GM18907 (cell line): ENCODE results near the gene TGFB1I1.
A peak's percentile ranks its signal among the peaks of the same experiment; 100 is the strongest.
"Not testable (repeated sequence)": the region's sequence is repeated elsewhere in the genome, so short reads cannot be mapped to it uniquely, and the experiment has no call there.

ENCODE experiments used
- ATAC-seq: cut with Tn5 transposase; IDR thresholded peaks from one replicate; pipeline ENCODE4 v1.9.1; 2021; ENCODE audit warnings: mild to moderate bottlenecking, moderate library complexity; ENCODE audit not compliant: unreplicated experiment

The TGFB1I1 gene

DNA sequence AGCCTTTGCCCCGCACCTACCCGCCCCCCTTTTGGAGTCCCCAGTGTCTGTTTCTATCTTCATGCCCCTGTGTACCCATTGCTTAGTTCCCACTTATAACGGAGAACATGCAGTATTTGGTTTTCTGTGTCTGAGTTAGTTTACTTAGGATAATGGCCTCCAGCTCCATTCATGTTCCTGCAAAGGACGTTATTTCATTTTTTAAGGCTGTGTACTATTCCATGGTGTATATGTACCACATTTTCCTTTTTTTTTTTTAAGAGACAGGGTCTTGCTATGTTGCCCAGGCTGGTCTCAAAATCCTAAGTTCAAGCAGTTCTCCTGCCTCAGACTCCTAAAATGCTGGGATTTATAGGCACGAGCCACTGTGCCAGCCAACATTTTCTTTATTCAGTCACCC is 4.1 kb upstream of the TGFB1I1 start:
- no peak for ATAC-seq

GRCh38 chr16:31470615-31471014 is 1.3 kb upstream of the TGFB1I1 start:
- ATAC-seq = no peak

DNA sequence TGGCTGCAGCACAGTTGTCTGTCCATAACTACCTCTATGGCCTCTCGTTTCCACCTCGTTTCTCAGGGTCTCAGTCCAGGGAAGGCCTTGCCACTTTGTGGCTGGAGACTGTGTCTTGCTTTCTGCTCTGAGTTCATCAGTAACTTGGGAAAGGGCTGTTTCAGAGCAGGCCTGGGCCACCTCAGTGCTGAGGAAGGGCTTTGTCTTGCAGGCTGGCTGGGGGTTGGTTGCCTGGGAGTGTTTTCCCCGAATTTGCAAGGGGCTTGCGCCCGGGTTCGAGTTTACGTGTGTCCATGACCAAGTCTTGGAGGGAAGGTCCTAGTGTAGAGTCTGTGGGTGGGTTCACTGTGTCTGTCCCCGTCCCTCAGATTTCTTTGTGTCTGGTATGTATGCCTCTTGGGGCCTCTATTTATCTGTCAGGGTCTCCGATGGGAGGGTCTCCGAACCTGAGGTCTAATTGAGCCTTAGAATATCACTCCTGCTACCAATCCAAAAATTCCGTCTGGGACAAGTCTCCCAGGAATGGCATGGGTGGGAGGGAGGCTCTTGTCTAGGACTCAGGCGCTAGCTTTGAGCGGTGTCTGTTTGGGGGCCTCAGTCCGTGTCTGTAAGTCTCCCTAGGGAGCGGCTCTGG is 594 bp upstream of the TGFB1I1 start:
- no peak for ATAC-seq

- no peak for ATAC-seq
Measured at GRCh38 chr16:31472709-31473203, 804 bp downstream of the TGFB1I1 start.

- no peak for ATAC-seq
Measured at GRCh38 chr16:31473264-31473984, 1.5 kb downstream of the TGFB1I1 start.

DNA sequence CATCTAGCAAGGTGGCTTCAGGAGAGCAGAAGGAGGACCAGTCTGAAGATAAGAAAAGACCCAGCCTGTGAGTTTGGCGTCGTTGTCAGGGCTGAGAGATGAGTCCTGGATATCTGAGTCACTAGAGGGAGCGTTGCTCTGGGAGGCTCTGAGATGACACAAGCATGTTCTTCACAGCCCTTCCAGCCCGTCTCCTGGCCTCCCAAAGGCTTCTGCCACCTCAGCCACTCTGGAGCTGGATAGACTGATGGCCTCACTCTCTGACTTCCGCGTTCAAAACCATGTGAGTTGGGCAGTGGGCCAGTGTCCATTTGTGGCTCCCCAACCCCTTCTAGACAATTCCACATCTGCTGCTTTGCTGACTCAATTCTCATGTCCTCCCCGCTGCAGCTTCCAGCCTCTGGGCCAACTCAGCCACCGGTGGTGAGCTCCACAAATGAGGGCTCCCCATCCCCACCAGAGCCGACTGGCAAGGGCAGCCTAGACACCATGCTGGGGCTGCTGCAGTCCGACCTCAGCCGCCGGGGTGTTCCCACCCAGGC is 2.3 kb downstream of the TGFB1I1 start:
- no peak for ATAC-seq

- ATAC-seq = no peak
Measured at GRCh38 chr16:31474773-31475738, 3.1 kb downstream of the TGFB1I1 start.

DNA sequence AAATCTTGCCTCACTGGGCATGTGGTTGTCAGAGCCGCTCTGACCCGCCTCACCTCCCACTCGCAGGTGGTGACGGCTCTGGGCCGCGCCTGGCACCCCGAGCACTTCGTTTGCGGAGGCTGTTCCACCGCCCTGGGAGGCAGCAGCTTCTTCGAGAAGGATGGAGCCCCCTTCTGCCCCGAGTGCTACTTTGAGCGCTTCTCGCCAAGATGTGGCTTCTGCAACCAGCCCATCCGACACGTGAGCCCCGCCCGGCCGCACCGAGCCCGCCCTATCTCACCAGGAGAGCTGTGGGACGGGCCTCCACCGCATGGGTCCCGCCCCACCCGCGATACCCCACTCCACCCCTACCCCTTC is 4.0 kb downstream of the TGFB1I1 start:
- ATAC-seq = no peak

- ATAC-seq = peak; percentile 65
Measured at GRCh38 chr16:31476303-31477219, 4.6 kb downstream of the TGFB1I1 start.

DNA sequence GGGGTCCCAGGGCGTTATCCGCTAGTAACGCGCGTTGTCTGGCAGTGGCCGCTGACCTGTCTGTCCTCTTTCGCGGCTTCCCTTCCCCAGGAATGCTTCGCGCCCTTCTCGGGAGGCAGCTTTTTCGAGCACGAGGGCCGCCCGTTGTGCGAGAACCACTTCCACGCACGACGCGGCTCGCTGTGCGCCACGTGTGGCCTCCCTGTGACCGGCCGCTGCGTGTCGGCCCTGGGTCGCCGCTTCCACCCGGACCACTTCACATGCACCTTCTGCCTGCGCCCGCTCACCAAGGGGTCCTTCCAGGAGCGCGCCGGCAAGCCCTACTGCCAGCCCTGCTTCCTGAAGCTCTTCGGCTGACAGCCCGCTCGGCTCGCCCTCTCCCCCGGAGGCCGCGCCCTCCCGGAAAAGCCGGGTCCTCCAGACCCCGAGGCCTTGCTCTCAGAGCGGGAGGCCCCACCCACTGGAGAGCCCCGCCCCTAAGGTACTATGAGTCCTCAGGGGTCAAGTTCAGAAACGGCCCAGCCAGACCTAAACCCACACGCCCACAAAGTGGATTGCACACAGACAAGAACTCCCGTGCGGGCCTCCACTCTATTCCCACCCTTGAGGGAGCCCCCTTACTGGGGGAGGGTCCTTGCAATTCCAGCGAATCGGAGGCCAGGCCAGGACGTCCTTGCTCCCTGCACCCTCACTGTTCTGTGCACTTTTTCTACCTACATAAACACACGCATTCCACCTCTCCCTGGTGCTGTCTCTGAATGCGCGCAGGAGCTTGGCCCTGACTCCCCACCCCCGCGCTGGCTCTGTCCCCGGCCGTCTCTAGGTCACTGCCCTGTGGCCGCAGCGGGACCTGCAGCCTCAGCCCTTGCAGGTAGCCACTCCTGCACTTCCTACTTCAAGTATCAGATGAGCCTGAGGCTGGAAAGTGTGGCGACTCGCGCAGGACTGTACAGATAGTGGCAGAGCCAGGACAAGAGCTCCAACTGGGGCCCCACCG is 5.6 kb downstream of the TGFB1I1 start:
- ATAC-seq = peak; percentile 36

DNA sequence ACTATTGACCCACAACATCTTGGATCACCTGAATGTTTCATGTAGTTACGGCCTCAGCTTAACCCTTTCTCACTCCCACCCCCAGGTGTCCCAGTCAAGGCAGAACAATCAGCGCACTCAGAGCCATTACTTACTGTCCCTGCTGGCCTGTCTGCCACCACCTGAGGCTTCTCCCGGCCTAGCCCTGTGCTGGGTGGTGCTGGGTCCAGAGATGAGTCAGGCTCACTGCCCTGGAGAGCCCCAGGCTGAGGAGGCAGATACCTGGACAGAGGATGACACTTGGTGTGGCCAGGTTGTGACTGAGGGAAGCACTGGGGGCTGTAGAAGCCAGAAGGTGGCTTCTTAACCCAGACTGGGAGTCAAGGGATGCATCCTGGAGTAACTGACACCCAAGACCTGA is 7.0 kb downstream of the TGFB1I1 start:
- ATAC-seq = no peak

GRCh38 chr16:31479751-31480150 is 7.8 kb downstream of the TGFB1I1 start:
- ATAC-seq = no peak

DNA sequence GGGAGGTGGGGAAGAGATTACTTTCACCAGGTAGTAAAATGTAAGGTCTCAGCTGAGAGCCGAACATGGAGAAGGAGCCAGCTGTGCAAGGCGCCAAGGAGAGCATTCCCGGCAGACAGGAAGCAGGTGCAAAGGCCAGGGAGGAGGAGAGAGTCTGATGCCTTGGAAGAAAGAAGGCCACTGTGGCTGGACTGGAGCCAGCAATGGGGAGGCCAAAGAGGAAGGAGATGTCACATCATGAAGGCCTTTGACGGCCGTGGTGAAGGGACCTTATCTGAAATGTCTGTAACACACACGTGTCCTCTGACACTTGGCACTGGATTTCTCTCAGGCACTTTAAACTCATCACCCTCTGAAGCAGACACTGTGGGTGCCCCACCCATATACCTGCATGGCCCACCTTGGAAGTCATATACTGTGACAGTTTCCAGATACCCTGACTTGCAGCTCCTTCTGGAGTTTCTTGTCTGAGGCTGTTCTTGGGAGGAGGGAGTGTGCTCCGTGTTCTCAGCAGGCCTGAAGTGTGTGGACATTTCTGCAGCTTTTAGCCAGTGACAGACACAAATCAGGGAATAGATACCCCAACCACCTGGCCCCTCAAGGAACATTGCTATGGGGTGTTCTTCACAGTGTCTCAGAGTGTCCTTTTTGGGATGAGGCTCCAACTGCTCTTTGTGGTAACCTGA is 9.0 kb downstream of the TGFB1I1 start:
- no peak for ATAC-seq

GRCh38 chr16:31483081-31483480 is 11.1 kb downstream of the TGFB1I1 start, which contains the start of gene SLC5A2:
Gene SLC5A2, plus strand, starts transcription at chr16:31483123. Its CDS starts 14 bp downstream, at chr16:31483137.
- ATAC-seq = no peak

DNA sequence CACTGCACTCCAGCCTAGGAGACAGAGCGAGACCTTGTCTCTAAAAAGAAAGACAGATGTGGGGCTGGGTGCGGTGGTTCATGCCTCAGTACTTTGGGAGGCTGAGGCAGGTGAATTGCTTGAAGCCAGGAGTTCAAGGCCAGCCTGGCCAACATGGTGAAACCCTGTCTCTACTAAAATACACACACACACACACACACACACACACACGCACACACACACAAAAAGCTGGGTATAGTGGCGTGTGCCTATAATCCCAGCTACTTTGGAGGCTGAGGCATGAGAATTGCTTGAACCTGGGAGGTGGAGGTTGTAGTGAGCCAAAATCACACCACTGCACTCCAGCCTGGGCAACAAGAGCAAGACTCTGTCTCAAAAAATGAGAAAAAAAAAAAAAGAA is 12.1 kb downstream of the TGFB1I1 start:
- not testable (repeated sequence) for ATAC-seq

DNA sequence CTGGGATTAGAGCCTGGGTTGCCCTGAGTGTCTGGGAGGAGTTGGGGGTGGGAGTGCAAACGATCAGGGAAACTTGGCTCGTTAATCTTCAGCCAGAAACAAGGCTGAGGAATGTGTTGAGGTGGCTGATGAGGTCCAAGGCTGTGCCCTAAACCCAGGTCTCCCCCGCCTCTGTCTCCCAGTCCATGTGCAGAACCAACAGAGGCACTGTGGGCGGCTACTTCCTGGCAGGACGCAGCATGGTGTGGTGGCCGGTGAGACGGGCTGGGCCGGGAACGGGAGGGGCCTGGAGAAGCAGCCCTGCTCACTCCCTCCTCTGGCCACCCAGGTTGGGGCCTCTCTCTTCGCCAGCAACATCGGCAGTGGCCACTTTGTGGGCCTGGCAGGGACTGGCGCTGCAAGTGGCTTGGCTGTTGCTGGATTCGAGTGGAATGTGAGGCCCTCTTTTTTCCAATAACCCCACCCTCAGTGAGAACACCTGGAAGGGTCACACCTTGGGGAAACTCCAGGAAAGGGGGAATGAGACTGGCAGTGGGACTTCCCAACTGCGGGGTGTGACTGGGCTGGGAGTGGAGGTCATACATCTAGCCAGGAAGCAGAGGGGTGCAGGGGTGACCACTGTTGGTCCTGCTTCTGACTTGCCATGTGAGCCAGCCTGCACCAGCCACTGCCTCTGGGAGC is 12.7 kb downstream of the TGFB1I1 start:
- ATAC-seq = no peak

DNA sequence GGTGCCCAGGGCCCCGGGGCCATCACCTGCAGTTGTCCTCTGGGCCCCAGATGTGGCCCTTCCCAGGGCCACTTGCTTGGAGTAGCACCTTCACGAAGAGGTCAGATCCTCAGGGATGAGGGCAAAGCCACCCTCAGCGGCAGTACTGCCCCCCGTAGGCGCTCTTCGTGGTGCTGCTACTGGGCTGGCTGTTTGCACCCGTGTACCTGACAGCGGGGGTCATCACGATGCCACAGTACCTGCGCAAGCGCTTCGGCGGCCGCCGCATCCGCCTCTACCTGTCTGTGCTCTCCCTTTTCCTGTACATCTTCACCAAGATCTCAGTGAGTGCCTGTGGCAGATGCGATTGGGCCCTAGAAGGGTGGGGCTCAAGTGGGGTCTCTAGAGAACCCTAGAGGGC is 13.6 kb downstream of the TGFB1I1 start:
- ATAC-seq = no peak

- no peak for ATAC-seq
Measured at GRCh38 chr16:31486045-31486444, 14.1 kb downstream of the TGFB1I1 start.
